GM12878 (cell line): Measurements from ENCODE around the gene PIP5KL1. TPM values are rescaled to one million over a fixed set of nuclear protein-coding genes. Genes with fewer than 3 reads are reported as not detected.

Experiments
- ATAC-seq: fragments of 200-7000 bp; cut with Tn5 transposase; 3 replicates; pipeline ENCODE4 v1.9.1; 2020; ENCODE audit warnings: mild to moderate bottlenecking, moderate library complexity
- BruUV-seq: library from RNA; stranded (reverse); fragments of 400-500 nt; replicated peaks from 2 replicates; lab custom pipeline; 2021; lab: Mats Ljungman, UMichigan
- CTCF ChIA-PET: fragments of 300-600 bp; sonication (Branson Sonifier 250); formaldehyde crosslinking; extraction: SDS; loops from one replicate; lab custom pipeline; 2021; ENCODE audit warnings: inconsistent platforms; lab: Yijun Ruan, JAX
- POLR2A ChIA-PET: fragments of 350-600 bp; formaldehyde crosslinking; extraction: SDS; loops from one replicate; lab custom pipeline; 2021; ENCODE audit warnings: inconsistent platforms; lab: Charles Lee
- RAD21 ChIA-PET: fragments of 300-600 bp; sonication (Branson Sonifier 250); formaldehyde crosslinking; loops from one replicate; lab custom pipeline; 2023; ENCODE audit warnings: antibody characterized with exemption; ENCODE audit not compliant: unreplicated experiment; lab: Charles Lee
- SMC1A ChIA-PET: fragments of 300-600 bp; sonication (Branson Sonifier 250); formaldehyde crosslinking; loops from one replicate; lab custom pipeline; 2023; ENCODE audit not compliant: unreplicated experiment, uncharacterized antibody; lab: Charles Lee
- DNase-seq: peaks from one replicate; pipeline ENCODE4 v3.0.0-alpha.2; 2011; ENCODE audit warnings: low read depth, low spot score
- FAIRE-seq: peaks from 3 replicates; lab custom pipeline; 2011; peaks lifted over from hg19 to GRCh38; lab: Jason Lieb, UNC
- H2AFZ ChIP-seq: 2 replicates; pipeline ENCODE4 v1.6.0; 2011; ENCODE audit warnings: low read depth, low read length, control low read depth; ENCODE audit not compliant: control insufficient read depth
- H3K27ac ChIP-seq: 2 replicates; pipeline ENCODE4 v1.5.1; 2011; ENCODE audit warnings: control low read depth; ENCODE audit not compliant: control insufficient read depth, insufficient read depth
- H3K27me3 ChIP-seq, 2 experiments: replicated peaks in 1 of 2; 2 replicates each; pipeline versions ENCODE4 v1.6.0 to v1.6.1; 2011; ENCODE audit warnings: low read length in 1 of 2; ENCODE audit not compliant: control insufficient read depth in 2 of 2, insufficient read depth in 2 of 2
- H3K36me3 ChIP-seq, 2 experiments: 2 replicates each; pipeline ENCODE4 v1.5.1; 2011; ENCODE audit warnings: low read length in 1 of 2; ENCODE audit not compliant: control insufficient read depth in 2 of 2, insufficient read depth in 2 of 2
- H3K4me1 ChIP-seq: 2 replicates; pipeline ENCODE4 v1.6.1; 2011; ENCODE audit warnings: mild to moderate bottlenecking, low read length, moderate library complexity, mixed read lengths; ENCODE audit not compliant: control insufficient read depth, insufficient read depth
- H3K4me2 ChIP-seq: 2 replicates; pipeline ENCODE4 v1.6.0; 2011; ENCODE audit warnings: control low read depth; ENCODE audit not compliant: control insufficient read depth, insufficient read depth
- H3K4me3 ChIP-seq: fragments of 200-600 bp; sonication (generic); 2 replicates; pipeline ENCODE4 v1.5.1; 2016
- H3K79me2 ChIP-seq: 2 replicates; pipeline ENCODE4 v1.6.0; 2011; ENCODE audit warnings: low read length; ENCODE audit not compliant: control insufficient read depth, insufficient read depth
- H3K9ac ChIP-seq: 2 replicates; pipeline ENCODE4 v1.8.0; 2011; ENCODE audit warnings: low read length, control low read depth, mixed read lengths; ENCODE audit not compliant: control insufficient read depth, insufficient read depth
- H3K9me3 ChIP-seq: replicated peaks from 3 replicates; pipeline ENCODE4 v1.5.1; 2011; ENCODE audit warnings: mild to moderate bottlenecking, low read length; ENCODE audit not compliant: control insufficient read depth, insufficient read depth
- H4K20me1 ChIP-seq: 2 replicates; pipeline ENCODE4 v1.6.0; 2011; ENCODE audit not compliant: control insufficient read depth, insufficient read depth
- DPF2 ChIP-seq: fragments of 450-650 bp; IDR thresholded peaks from 2 replicates; pipeline ENCODE4 v1.6.1; 2017; ENCODE audit warnings: mild to moderate bottlenecking
- E4F1 ChIP-seq: fragments of 450-650 bp; IDR thresholded peaks from 2 replicates; pipeline ENCODE4 v1.6.1; 2018; ENCODE audit warnings: borderline replicate concordance, mild to moderate bottlenecking; ENCODE audit not compliant: partially characterized antibody
- FOXM1 ChIP-seq: IDR thresholded peaks from 2 replicates; pipeline ENCODE4 v1.6.1; 2012; ENCODE audit warnings: low read depth, mild to moderate bottlenecking, inconsistent platforms, low read length, moderate library complexity
- HDAC6 ChIP-seq: fragments of 200-600 bp; sonication (generic); IDR thresholded peaks from one replicate; pipeline ENCODE4 v1.8.0; 2017; ENCODE audit warnings: antibody characterized with exemption; ENCODE audit not compliant: unreplicated experiment
- MTA3 ChIP-seq: IDR thresholded peaks from 2 replicates; pipeline ENCODE4 v1.6.1; 2012; ENCODE audit warnings: low read length, inconsistent platforms, borderline replicate concordance
- NR2F1 ChIP-seq: fragments of 450-650 bp; conservative IDR thresholded peaks from 2 replicates; pipeline ENCODE4 v1.6.1; 2017; ENCODE audit warnings: mild to moderate bottlenecking
- POU2F2 ChIP-seq: IDR thresholded peaks from 3 replicates; pipeline ENCODE4 v1.6.1; 2011; ENCODE audit warnings: low read depth, mild to moderate bottlenecking, low read length, borderline replicate concordance
- SMAD5 ChIP-seq: IDR thresholded peaks from 2 replicates; pipeline ENCODE4 v1.6.1; 2016; ENCODE audit warnings: antibody characterized with exemption, low read depth
- TAF1 ChIP-seq: IDR thresholded peaks from 2 replicates; pipeline ENCODE4 v1.6.1; 2011; ENCODE audit warnings: mild to moderate bottlenecking, low read depth, low read length, borderline replicate concordance
- WRNIP1 ChIP-seq: IDR thresholded peaks from 2 replicates; pipeline ENCODE4 v1.6.1; 2011; ENCODE audit warnings: low read depth, low read length, improper control_type of control experiment, borderline replicate concordance
- ZBTB33 ChIP-seq: fragments of 450-650 bp; IDR thresholded peaks from 2 replicates; pipeline ENCODE4 v1.6.1; 2017; ENCODE audit warnings: mild to moderate bottlenecking
- WGBS: methylation state at CpG from one replicate; pipeline ENCODE4 v1.1.6; 2016; ENCODE audit warnings: low lambda C conversion rate; ENCODE audit not compliant: insufficient replicate concordance, insufficient coverage; ENCODE audit errors: missing lambda C conversion rate; 5-methylcytosine and 5-hydroxymethylcytosine counted together
- in situ Hi-C: fragments of 300-500 bp; cut with MboI; formaldehyde crosslinking; loops from 9 replicates; pipeline ENCODE4 v1.14.3; 2018; ENCODE audit warnings: mixed read lengths
- intact Hi-C: fragments of 100-400 bp; cut with micrococcal nuclease; formaldehyde crosslinking; loops from one replicate; pipeline ENCODE4 v1.14.2; 2022; ENCODE audit not compliant: unreplicated experiment
- polyA plus RNA-seq, 11 experiments: library from polyadenylated mRNA; depleted of rRNA in 4 of 11; unstranded in 6 of 11; stranded (reverse) in 5 of 11; fragments of >200 nt; fragmentation: Nextera tagmentation in 4 of 11; fragmentation: Illumina TruSeq in 1 of 11; extraction: Ambion mirVana in 4 of 11; extraction: Trizol in 1 of 11; gene quantifications; 1 replicate in 1 of 11; 2 replicates in 10 of 11; pipeline versions ENCODE4 v1.2.1 to v1.2.3, GENCODE V29; 2011 to 2016; ENCODE audit warnings: inconsistent platforms in 2 of 11, missing spikeins in 2 of 11, low read depth in 1 of 11
- total RNA-seq, 4 experiments: library from RNA; depleted of rRNA in 3 of 4; stranded (reverse); fragments of >200 nt in 3 of 4; fragmentation: Illumina TruSeq in 1 of 4; extraction: Trizol in 1 of 4; gene quantifications; 2 replicates each; pipeline versions ENCODE4 v1.2.1 to v1.2.3, GENCODE V29; 2013 to 2021
- TF ChIP-seq, protein P1 (sequence below): IDR thresholded peaks from 2 replicates; pipeline ENCODE4 v1.6.1; 2012; ENCODE audit warnings: mild to moderate bottlenecking, low read depth, low read length

PIP5KL1 gene
- total and polyA plus RNA-seq, 10 of the 15 experiments (the other 5 are each of a cell fraction or from before 2014, with no cell fraction given), result 0.04 to 0.67 (median 0.43) TPM; not detected in 2

DNA sequence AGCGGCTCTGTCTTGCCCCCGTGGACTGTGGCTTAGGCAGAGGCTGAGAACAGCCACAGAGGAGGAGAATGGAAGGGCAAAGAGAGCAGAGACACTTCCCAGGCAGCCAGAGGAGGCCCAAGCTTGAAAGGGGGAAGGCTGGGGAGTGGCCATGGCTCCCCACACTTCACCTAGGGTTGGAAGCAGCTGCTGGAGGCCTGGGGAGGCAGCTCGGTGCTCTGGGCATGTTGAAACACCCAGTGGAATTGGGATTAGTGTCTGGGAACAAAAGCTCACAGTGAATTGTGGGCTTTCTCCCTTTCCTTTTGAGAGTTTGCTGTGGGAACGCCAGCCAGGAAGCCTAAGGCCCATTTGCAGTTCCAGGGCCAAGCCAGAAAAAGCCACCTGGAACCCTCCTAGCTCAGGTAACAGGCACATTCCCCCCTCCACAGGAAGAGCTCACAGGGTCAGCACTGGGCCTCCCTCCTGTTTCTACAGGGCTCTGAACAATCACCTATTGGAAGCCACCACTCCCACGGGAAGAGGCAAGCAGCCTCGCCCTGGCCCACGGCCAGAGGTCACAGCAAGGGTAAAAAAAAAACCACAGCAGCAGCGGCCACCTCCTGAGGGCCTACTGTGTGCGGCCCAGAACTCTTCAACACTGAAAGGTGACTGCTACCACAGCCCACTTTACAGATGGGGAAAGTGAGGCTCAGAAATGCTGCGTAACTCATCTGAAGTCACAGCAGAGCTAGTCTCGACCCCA lies 30.0 kb upstream of the PIP5KL1 start:
- H3K36me3 ChIP-seq, result no peaks in the 10 kb centered on the region; a peak in 2 of 4 replicates
- intact Hi-C loops, result no loop called here
- ChIA-PET POLR2A (interaction anchor here (0.7 to 1.2 kb wide), 2 partner anchors 8 to 25 kb away, joined by 3 read pairs; no protein-coding TSS in a partner anchor), RAD21 (interaction anchor here (1.1 kb wide), 1 partner anchor 74 kb away, joined by 3 read pairs; no protein-coding TSS in a partner anchor), CTCF (interaction anchor here (1.0 to 1.1 kb wide), 2 partner anchors 17 to 74 kb away, joined by 3 read pairs; no protein-coding TSS in a partner anchor), SMC1A (no interaction called here)
- no peak overlapping the region for H3K4me3 ChIP-seq
- WGBS, result 73% methylated on average over 11 of the region's 11 CpGs
- peaks cover 17% of the 10 kb centered on the region for H3K4me1 ChIP-seq
- TF ChIP-seq MTA3 (no peak), HDAC6 (no peak), DPF2 (no peak), FOXM1 (no peak), WRNIP1 (no peak), SMAD5 (no peak), POU2F2 (no peak), ZBTB33 (no peak), E4F1 (no peak), TAF1 (no peak), NR2F1 (no peak)
- TF ChIP-seq, protein P1, sequence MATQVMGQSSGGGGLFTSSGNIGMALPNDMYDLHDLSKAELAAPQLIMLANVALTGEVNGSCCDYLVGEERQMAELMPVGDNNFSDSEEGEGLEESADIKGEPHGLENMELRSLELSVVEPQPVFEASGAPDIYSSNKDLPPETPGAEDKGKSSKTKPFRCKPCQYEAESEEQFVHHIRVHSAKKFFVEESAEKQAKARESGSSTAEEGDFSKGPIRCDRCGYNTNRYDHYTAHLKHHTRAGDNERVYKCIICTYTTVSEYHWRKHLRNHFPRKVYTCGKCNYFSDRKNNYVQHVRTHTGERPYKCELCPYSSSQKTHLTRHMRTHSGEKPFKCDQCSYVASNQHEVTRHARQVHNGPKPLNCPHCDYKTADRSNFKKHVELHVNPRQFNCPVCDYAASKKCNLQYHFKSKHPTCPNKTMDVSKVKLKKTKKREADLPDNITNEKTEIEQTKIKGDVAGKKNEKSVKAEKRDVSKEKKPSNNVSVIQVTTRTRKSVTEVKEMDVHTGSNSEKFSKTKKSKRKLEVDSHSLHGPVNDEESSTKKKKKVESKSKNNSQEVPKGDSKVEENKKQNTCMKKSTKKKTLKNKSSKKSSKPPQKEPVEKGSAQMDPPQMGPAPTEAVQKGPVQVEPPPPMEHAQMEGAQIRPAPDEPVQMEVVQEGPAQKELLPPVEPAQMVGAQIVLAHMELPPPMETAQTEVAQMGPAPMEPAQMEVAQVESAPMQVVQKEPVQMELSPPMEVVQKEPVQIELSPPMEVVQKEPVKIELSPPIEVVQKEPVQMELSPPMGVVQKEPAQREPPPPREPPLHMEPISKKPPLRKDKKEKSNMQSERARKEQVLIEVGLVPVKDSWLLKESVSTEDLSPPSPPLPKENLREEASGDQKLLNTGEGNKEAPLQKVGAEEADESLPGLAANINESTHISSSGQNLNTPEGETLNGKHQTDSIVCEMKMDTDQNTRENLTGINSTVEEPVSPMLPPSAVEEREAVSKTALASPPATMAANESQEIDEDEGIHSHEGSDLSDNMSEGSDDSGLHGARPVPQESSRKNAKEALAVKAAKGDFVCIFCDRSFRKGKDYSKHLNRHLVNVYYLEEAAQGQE, result no peak
- H3K79me2 ChIP-seq, result peaks cover 2% of the 10 kb centered on the region
- H4K20me1 ChIP-seq, result no peaks in the 10 kb centered on the region
- DNase-seq (no peak), FAIRE-seq (no peak), ATAC-seq (no peak)
- H3K27ac ChIP-seq, result no peak overlapping the region
- no peaks in the 10 kb centered on the region for H3K27me3 ChIP-seq
- no peak overlapping the region for H3K9ac ChIP-seq
- no peak overlapping the region for H2AFZ ChIP-seq
- BruUV-seq, result no TSS peak
- H3K4me2 ChIP-seq, result no peak overlapping the region
- H3K9me3 ChIP-seq, result no peaks in the 10 kb centered on the region
- in situ Hi-C loops, result loop anchor here (10.0 kb wide), 1 partner anchor 74 kb away; no protein-coding TSS in a partner anchor
